ENCODE data around the gene SMYD3. TPM values are rescaled to one million over a fixed set of nuclear protein-coding genes. Genes with fewer than 3 reads are reported as not detected.

Gene SMYD3
- total and polyA plus RNA-seq, 2 donors (not counting 3 experiments of a cell fraction or from before 2014, with no cell fraction given) = 16.0 to 32.1 TPM

GRCh38 chr1:246512635-246513034 is 5.6 kb upstream of the SMYD3 start:
- CTCF ChIA-PET = interaction anchor here (1.4 kb wide), 1 partner anchor 15 kb away, joined by 4 read pairs; no protein-coding TSS in a partner anchor
- no peak for FAIRE-seq

More at GRCh38 chr1:246512635-246513034, 5.6 kb upstream of the SMYD3 start:
- dilution Hi-C loops (cut with MboI; ENCODE audit: extremely low pct_ligation_motif_present, low sequenced_read_pairs) = no loop called here
- TF ChIP-seq MYC (IDR thresholded peaks at IDR 0.05; ENCODE audit: low read depth, low read length) = no peak
- no peak for TF ChIP-seq FOS (IDR thresholded peaks at IDR 0.05; ENCODE audit: borderline replicate concordance, insufficient read depth, low read length)
- TF ChIP-seq GATA2 (IDR thresholded peaks at IDR 0.05; ENCODE audit: insufficient read depth, insufficient read length, low read depth, low read length) = no peak
- no peak for TF ChIP-seq CTCF (IDR thresholded peaks at IDR 0.05; ENCODE audit: extremely low read depth in 1 of 2, insufficient read depth in 1 of 2, low read depth in 1 of 2, low read length in 2 of 2)
- no peak for TF ChIP-seq JUN (IDR thresholded peaks at IDR 0.05; ENCODE audit: borderline replicate concordance, insufficient read depth, insufficient read length, low read depth)
- no peak for TF ChIP-seq EZH2 (IDR thresholded peaks at IDR 0.05; ENCODE audit: borderline replicate concordance, low read depth, low read length, severe bottlenecking)
- TF ChIP-seq POLR2A (IDR thresholded peaks at IDR 0.05; ENCODE audit: low read depth, low read length) = no peak
- no peak for TF ChIP-seq MAX (IDR thresholded peaks at IDR 0.05; ENCODE audit: insufficient read depth, insufficient read length)
- TF ChIP-seq POLR2AphosphoS5 (IDR thresholded peaks at IDR 0.05; ENCODE audit: insufficient read depth, low read depth, low read length) = no peak
- Histone ChIP-seq H3K27me3 (ENCODE audit: control insufficient read depth in 2 of 2, insufficient read depth in 2 of 2, low read length in 2 of 2) (no peaks in the 10 kb centered on the region), H3K4me2 (ENCODE audit: insufficient read depth, low read length) (no peak overlapping the region), H3K4me3 (replicated peaks in 1 of 3; ENCODE audit: insufficient read depth in 1 of 3, low read depth in 1 of 3, low read length in 3 of 3) (no peak overlapping the region), H4K20me1 (replicated peaks; ENCODE audit: control insufficient read depth, extremely low read depth, insufficient read depth, low read length) (no peaks in the 10 kb centered on the region), H3K9ac (replicated peaks; ENCODE audit: extremely low read depth, insufficient read depth, low read length) (no peak overlapping the region), H3K9me1 (replicated peaks; ENCODE audit: control insufficient read depth, extremely low read depth, insufficient read depth, low read length) (no peaks in the 10 kb centered on the region), H3K9me3 (replicated peaks; ENCODE audit: control insufficient read depth, insufficient read depth, low read length) (peaks cover 4% of the 10 kb centered on the region), H3K4me1 (ENCODE audit: control insufficient read depth, extremely low read depth, insufficient read depth, low read length) (no peaks in the 10 kb centered on the region), H3K79me2 (ENCODE audit: control insufficient read depth, insufficient read depth, low read length) (no peaks in the 10 kb centered on the region), H3K27ac (ENCODE audit: insufficient read depth, low read depth, low read length) (no peak overlapping the region), H3K36me3 (ENCODE audit: control insufficient read depth in 2 of 2, extremely low read depth in 1 of 2, insufficient read depth in 2 of 2, low read length in 2 of 2) (no peaks in the 10 kb centered on the region), H2AFZ (ENCODE audit: low read depth, low read length) (no peak overlapping the region)
- BruUV-seq (replicated peaks) = no TSS peak
- DNase-seq (ENCODE audit: low read depth, low spot score) = no peak
- POLR2A ChIA-PET = no interaction called here
- intact Hi-C loops (cut with micrococcal nuclease) = no loop called here
